BJ (cell line): ENCODE measurements around the gene MIF4GD. TPM values are rescaled to one million over a fixed set of nuclear protein-coding genes. Genes with fewer than 3 reads are reported as not detected.

ENCODE experiments used
- CTCF ChIA-PET: fragments of 350-600 bp; formaldehyde crosslinking; extraction: SDS; loops from one replicate; lab custom pipeline; 2021; ENCODE audit warnings: antibody characterized with exemption, inconsistent platforms; lab: Yijun Ruan, JAX
- POLR2A ChIA-PET: fragments of 300-600 bp; sonication (Branson Sonifier 250); formaldehyde crosslinking; extraction: SDS; loops from one replicate; lab custom pipeline; 2021; ENCODE audit warnings: antibody characterized with exemption; lab: Charles Lee
- DNase-seq: peaks from one replicate; pipeline ENCODE4 v3.0.0-alpha.2; 2011; ENCODE audit warnings: low read depth
- H3K27me3 ChIP-seq: 2 replicates; pipeline ENCODE4 v1.6.0; 2011; ENCODE audit warnings: low read length; ENCODE audit not compliant: control insufficient read depth, insufficient read depth
- H3K36me3 ChIP-seq: 2 replicates; pipeline ENCODE4 v1.5.1; 2011; ENCODE audit warnings: low read length; ENCODE audit not compliant: control insufficient read depth, insufficient read depth
- H3K4me3 ChIP-seq: 2 replicates; pipeline ENCODE4 v1.5.1; 2011; ENCODE audit warnings: low read depth, mild to moderate bottlenecking, control low read depth, low read length
- CTCF ChIP-seq: IDR thresholded peaks from 2 replicates; pipeline ENCODE4 v1.5.1; 2011; ENCODE audit warnings: low read depth, mild to moderate bottlenecking, control low read depth, inconsistent platforms, low read length, moderate library complexity; ENCODE audit not compliant: insufficient read depth
- polyA plus RNA-seq: library from polyadenylated mRNA; depleted of rRNA; stranded (reverse); fragments of >200 nt; gene quantifications from 2 replicates; pipeline ENCODE4 v1.2.3, GENCODE V29; 2011

MIF4GD gene
- polyA plus RNA-seq, 1 experiment = 29.0 TPM

- Histone ChIP-seq H3K27me3 (no peaks in the 10 kb centered on the region), H3K4me3 (no peak overlapping the region), H3K36me3 (peaks cover 40% of the 10 kb centered on the region)
- no peak for DNase-seq
- no peak for TF ChIP-seq CTCF
- ChIA-PET CTCF (no interaction called here), POLR2A (no interaction called here)
These were observed 26.7 kb downstream of the MIF4GD start for GRCh38 chr17:75244133-75244866.

GRCh38 chr17:75242461-75243042, 28.5 kb downstream of the MIF4GD start:
- no peak for TF ChIP-seq CTCF
- no peaks in the 10 kb centered on the region for H3K27me3 ChIP-seq
- no peak overlapping the region for H3K4me3 ChIP-seq
- CTCF ChIA-PET = interaction anchor here (0.7 to 4.9 kb wide), 5 partner anchors 13 to 170 kb away, joined by 3 to 47 read pairs (median 3); partner anchors contain the start of gene GRB2
- no peak for DNase-seq
- POLR2A ChIA-PET = no interaction called here
- peaks cover 52% of the 10 kb centered on the region for H3K36me3 ChIP-seq

GRCh38 chr17:75241996-75242460, 29.0 kb downstream of the MIF4GD start:
- no peak for DNase-seq
- CTCF ChIA-PET = interaction anchor here (0.7 to 4.9 kb wide), 6 partner anchors 7 to 171 kb away, joined by 3 to 50 read pairs (median 3); partner anchors contain the start of gene MIF4GD
- Histone ChIP-seq H3K27me3 (no peaks in the 10 kb centered on the region), H3K36me3 (peaks cover 52% of the 10 kb centered on the region), H3K4me3 (no peak overlapping the region)
- TF ChIP-seq CTCF = no peak
- POLR2A ChIA-PET = no interaction called here

GRCh38 chr17:75241502-75241901, 29.5 kb downstream of the MIF4GD start:
- no peaks in the 10 kb centered on the region for H3K27me3 ChIP-seq
- no peak for DNase-seq
- H3K4me3 ChIP-seq = no peak overlapping the region
- POLR2A ChIA-PET = no interaction called here
- no peak for TF ChIP-seq CTCF
- peaks cover 54% of the 10 kb centered on the region for H3K36me3 ChIP-seq
- CTCF ChIA-PET = interaction anchor here (0.7 to 4.9 kb wide), 8 partner anchors 8 to 171 kb away, joined by 3 to 50 read pairs (median 4); partner anchors contain the start of genes GGA3 and MIF4GD

- no peak for DNase-seq
- no peaks in the 10 kb centered on the region for H3K27me3 ChIP-seq
These were observed 29.9 kb downstream of the MIF4GD start for GRCh38 chr17:75241143-75241430.

More at GRCh38 chr17:75241143-75241430, 29.9 kb downstream of the MIF4GD start:
- TF ChIP-seq CTCF = no peak
- ChIA-PET CTCF (interaction anchor here (0.8 to 4.9 kb wide), 9 partner anchors 8 to 171 kb away, joined by 3 to 50 read pairs (median 4); partner anchors contain the start of gene GGA3), POLR2A (no interaction called here)
- Histone ChIP-seq H3K4me3 (no peak overlapping the region), H3K36me3 (peaks cover 49% of the 10 kb centered on the region)
